MCF 10A (cell line): ENCODE results near the gene RAB14. TPM values are rescaled to one million over a fixed set of nuclear protein-coding genes. Genes with fewer than 3 reads are reported as not detected.

Source experiments
- BruUV-seq: library from RNA; stranded (reverse); fragments of 400-500 nt; replicated peaks from 2 replicates; lab custom pipeline; 2021; lab: Mats Ljungman, UMichigan
- CTCF ChIA-PET: fragments of 300-600 bp; sonication (Branson Sonifier 250); formaldehyde crosslinking; extraction: SDS; loops from one replicate; lab custom pipeline; 2021; ENCODE audit warnings: antibody characterized with exemption, inconsistent platforms; lab: Yijun Ruan, JAX
- POLR2A ChIA-PET: fragments of 300-600, 350-650 bp; sonication (Branson Sonifier 250); formaldehyde crosslinking; extraction: SDS; loops from one replicate; lab custom pipeline; 2020; ENCODE audit warnings: antibody characterized with exemption, inconsistent platforms; lab: Yijun Ruan, JAX
- DNase-seq: peaks from one replicate; pipeline ENCODE4 v3.0.0-alpha.2; 2018; ENCODE audit not compliant: unreplicated experiment
- H3K27ac Mint-ChIP-seq: one replicate; pipeline ENCODE4 v1.8.0; 2022; ENCODE audit warnings: mild to moderate bottlenecking, low read depth, mixed read lengths; ENCODE audit not compliant: unreplicated experiment
- H3K27me3 Mint-ChIP-seq: one replicate; pipeline ENCODE4 v1.8.0; 2022; ENCODE audit warnings: mixed read lengths; ENCODE audit not compliant: insufficient read depth, unreplicated experiment
- H3K36me3 Mint-ChIP-seq: one replicate; pipeline ENCODE4 v1.8.0; 2022; ENCODE audit warnings: mild to moderate bottlenecking, moderate library complexity, mixed read lengths; ENCODE audit not compliant: insufficient read depth, unreplicated experiment
- H3K4me1 Mint-ChIP-seq: one replicate; pipeline ENCODE4 v1.8.0; 2022; ENCODE audit warnings: mixed read lengths; ENCODE audit not compliant: insufficient read depth, unreplicated experiment
- H3K4me3 Mint-ChIP-seq: one replicate; pipeline ENCODE4 v1.8.0; 2022; ENCODE audit warnings: mild to moderate bottlenecking, moderate library complexity, mixed read lengths; ENCODE audit not compliant: unreplicated experiment
- H3K9me3 Mint-ChIP-seq: one replicate; pipeline ENCODE4 v1.8.0; 2022; ENCODE audit warnings: mixed read lengths; ENCODE audit not compliant: unreplicated experiment
- CTCF ChIP-seq: fragments of 200-600 bp; IDR thresholded peaks from one replicate; pipeline ENCODE4 v1.8.0; 2022; ENCODE audit warnings: antibody characterized with exemption, mild to moderate bottlenecking; ENCODE audit not compliant: unreplicated experiment
- intact Hi-C: fragments of 100-400 bp; cut with micrococcal nuclease; formaldehyde crosslinking; loops from 2 replicates; pipeline ENCODE4 v1.14.1; 2022
- total RNA-seq: library from RNA; stranded (reverse); gene quantifications from 2 replicates; pipeline ENCODE4 v1.2.3, GENCODE V29; 2022

RAB14 gene
- total RNA-seq, 1 experiment from 2014 or later: 65.8 TPM

GRCh38 chr9:121233906-121234831 is 32.5 kb upstream of the RAB14 start:
- Mint-ChIP-seq H3K4me1 (peaks cover 7% of the 10 kb centered on the region), H3K4me3 (no peak overlapping the region), H3K9me3 (no peaks in the 10 kb centered on the region), H3K36me3 (no peaks in the 10 kb centered on the region), H3K27me3 (no peaks in the 10 kb centered on the region), H3K27ac (peak overlapping the region; percentile 75)
- TF ChIP-seq CTCF: no peak
- intact Hi-C loops: no loop called here
- BruUV-seq: no TSS peak
- CTCF ChIA-PET: interaction anchor here (0.5 to 1.6 kb wide), 4 partner anchors 11 to 146 kb away, joined by 3 to 4 read pairs (median 4); no protein-coding TSS in a partner anchor
- DNase-seq: peak; percentile 69
- POLR2A ChIA-PET: interaction anchor here (0.7 to 2.5 kb wide), 6 partner anchors 8 to 44 kb away, joined by 3 to 9 read pairs (median 4); partner anchors contain the start of gene GSN

GRCh38 chr9:121232251-121232650 is 30.6 kb upstream of the RAB14 start:
- no peaks in the 10 kb centered on the region for H3K27me3 Mint-ChIP-seq
- DNase-seq: no peak
- no TSS peak for BruUV-seq
- no peak for TF ChIP-seq CTCF
- CTCF ChIA-PET: interaction anchor here (1.0 kb wide), 1 partner anchor 9 kb away, joined by 3 read pairs; no protein-coding TSS in a partner anchor
- intact Hi-C loops: no loop called here
- no peaks in the 10 kb centered on the region for H3K36me3 Mint-ChIP-seq
- H3K9me3 Mint-ChIP-seq: no peaks in the 10 kb centered on the region
- H3K27ac Mint-ChIP-seq: no peak overlapping the region
- POLR2A ChIA-PET: no interaction called here
- peaks cover 7% of the 10 kb centered on the region for H3K4me1 Mint-ChIP-seq
- no peak overlapping the region for H3K4me3 Mint-ChIP-seq

GRCh38 chr9:121230256-121230655 is 28.6 kb upstream of the RAB14 start:
- no TSS peak for BruUV-seq
- ChIA-PET POLR2A (interaction anchor here (0.7 to 1.2 kb wide), 2 partner anchors 90 to 1670 kb away, joined by 3 read pairs; no protein-coding TSS in a partner anchor), CTCF (interaction anchor here (0.6 to 2.3 kb wide), 4 partner anchors 17 to 174 kb away, joined by 3 to 13 read pairs (median 4); no protein-coding TSS in a partner anchor)
- DNase-seq: no peak
- H3K36me3 Mint-ChIP-seq: no peaks in the 10 kb centered on the region
- H3K4me1 Mint-ChIP-seq: peaks cover 7% of the 10 kb centered on the region
- intact Hi-C loops: no loop called here
- H3K9me3 Mint-ChIP-seq: no peaks in the 10 kb centered on the region
- H3K27ac Mint-ChIP-seq: no peak overlapping the region
- H3K27me3 Mint-ChIP-seq: no peaks in the 10 kb centered on the region
- H3K4me3 Mint-ChIP-seq: no peak overlapping the region
- TF ChIP-seq CTCF: no peak

- no peak for TF ChIP-seq CTCF
- intact Hi-C loops: no loop called here
- H3K27ac Mint-ChIP-seq: no peak overlapping the region
- CTCF ChIA-PET: interaction anchor here (0.6 to 6.6 kb wide), 7 partner anchors 14 to 347 kb away, joined by 3 to 53 read pairs (median 3); no protein-coding TSS in a partner anchor
- DNase-seq: no peak
- H3K4me1 Mint-ChIP-seq: no peaks in the 10 kb centered on the region
- POLR2A ChIA-PET: no interaction called here
- no peaks in the 10 kb centered on the region for H3K36me3 Mint-ChIP-seq
- no peak overlapping the region for H3K4me3 Mint-ChIP-seq
- no peaks in the 10 kb centered on the region for H3K9me3 Mint-ChIP-seq
- H3K27me3 Mint-ChIP-seq: no peaks in the 10 kb centered on the region
- BruUV-seq: no TSS peak
Observed at GRCh38 chr9:121227862-121228261, 26.2 kb upstream of the RAB14 start.
